Caco-2 (cell line): ENCODE results near the gene HSPB6. TPM values are rescaled to one million over a fixed set of nuclear protein-coding genes. Genes with fewer than 3 reads are reported as not detected.

ENCODE experiments used
- BruUV-seq: library from RNA; stranded (reverse); fragments of 400-500 nt; replicated peaks from 2 replicates; lab custom pipeline; 2021; lab: Mats Ljungman, UMichigan
- CTCF ChIA-PET: fragments of 300-600 bp; sonication (Branson Sonifier 250); formaldehyde crosslinking; loops from one replicate; lab custom pipeline; 2022; ENCODE audit warnings: antibody characterized with exemption; lab: Charles Lee
- POLR2A ChIA-PET: fragments of 300-600 bp; sonication (Branson Sonifier 250); formaldehyde crosslinking; loops from one replicate; lab custom pipeline; 2022; ENCODE audit warnings: antibody characterized with exemption; lab: Charles Lee
- DNase-seq, 2 experiments: peaks; one replicate each; pipeline versions ENCODE4 v3.0.0 to v3.0.0-alpha.2; 2020 to 2022
- H3K27me3 ChIP-seq: replicated peaks from 2 replicates; pipeline ENCODE4 v1.6.0; 2011; ENCODE audit warnings: low read length; ENCODE audit not compliant: control insufficient read depth, insufficient read depth
- H3K36me3 ChIP-seq: 2 replicates; pipeline ENCODE4 v1.5.1; 2011; ENCODE audit warnings: low read length; ENCODE audit not compliant: control insufficient read depth, insufficient read depth
- H3K4me1 ChIP-seq: fragments of 250-450 bp; sonication (Bioruptor Pico); 2 replicates; pipeline ENCODE4 v1.5.1; 2020; ENCODE audit warnings: mild to moderate bottlenecking
- H3K4me3 ChIP-seq: 2 replicates; pipeline ENCODE4 v1.5.1; 2011; ENCODE audit warnings: low read depth, mild to moderate bottlenecking, control low read depth, low read length
- H3K9me3 ChIP-seq: fragments of 250-450 bp; sonication (Bioruptor Pico); 2 replicates; pipeline ENCODE4 v1.5.1; 2020; ENCODE audit warnings: mild to moderate bottlenecking, moderate library complexity
- H3K27ac Mint-ChIP-seq: one replicate; pipeline ENCODE4 v1.8.0; 2022; ENCODE audit warnings: mixed read lengths; ENCODE audit not compliant: unreplicated experiment
- H3K27me3 Mint-ChIP-seq: one replicate; pipeline ENCODE4 v1.8.0; 2022; ENCODE audit warnings: mixed read lengths; ENCODE audit not compliant: insufficient read depth, unreplicated experiment
- H3K36me3 Mint-ChIP-seq: one replicate; pipeline ENCODE4 v1.8.0; 2022; ENCODE audit warnings: mild to moderate bottlenecking, mixed read lengths; ENCODE audit not compliant: insufficient read depth, unreplicated experiment
- H3K4me1 Mint-ChIP-seq: one replicate; pipeline ENCODE4 v1.8.0; 2022; ENCODE audit warnings: low read depth, mixed read lengths; ENCODE audit not compliant: unreplicated experiment
- H3K4me3 Mint-ChIP-seq: one replicate; pipeline ENCODE4 v1.8.0; 2022; ENCODE audit warnings: mild to moderate bottlenecking, moderate library complexity, mixed read lengths; ENCODE audit not compliant: unreplicated experiment
- H3K9me3 Mint-ChIP-seq: one replicate; pipeline ENCODE4 v1.8.0; 2022; ENCODE audit warnings: mixed read lengths; ENCODE audit not compliant: unreplicated experiment
- CTCF ChIP-seq, 2 experiments: fragments of 200-600 bp in 1 of 2; IDR thresholded peaks; 1 replicate in 1 of 2; 2 replicates in 1 of 2; pipeline versions ENCODE4 v1.5.1 to v1.8.0; 2011 to 2022; ENCODE audit warnings: antibody characterized with exemption in 1 of 2, control low read depth in 1 of 2, inconsistent platforms in 1 of 2, low read depth in 1 of 2, low read length in 1 of 2, mild to moderate bottlenecking in 1 of 2, moderate library complexity in 1 of 2; ENCODE audit not compliant: insufficient read depth in 1 of 2, severe bottlenecking in 1 of 2, unreplicated experiment in 1 of 2
- intact Hi-C: fragments of 100-400 bp; cut with micrococcal nuclease; formaldehyde crosslinking; loops from one replicate; pipeline ENCODE4 v1.10.0; 2022; ENCODE audit not compliant: unreplicated experiment
- total RNA-seq: library from RNA; stranded (reverse); gene quantifications from 2 replicates; pipeline ENCODE4 v1.2.3, GENCODE V29; 2022

HSPB6 gene
- total RNA-seq, 1 experiment from 2014 or later, result 0.48 TPM

DNA sequence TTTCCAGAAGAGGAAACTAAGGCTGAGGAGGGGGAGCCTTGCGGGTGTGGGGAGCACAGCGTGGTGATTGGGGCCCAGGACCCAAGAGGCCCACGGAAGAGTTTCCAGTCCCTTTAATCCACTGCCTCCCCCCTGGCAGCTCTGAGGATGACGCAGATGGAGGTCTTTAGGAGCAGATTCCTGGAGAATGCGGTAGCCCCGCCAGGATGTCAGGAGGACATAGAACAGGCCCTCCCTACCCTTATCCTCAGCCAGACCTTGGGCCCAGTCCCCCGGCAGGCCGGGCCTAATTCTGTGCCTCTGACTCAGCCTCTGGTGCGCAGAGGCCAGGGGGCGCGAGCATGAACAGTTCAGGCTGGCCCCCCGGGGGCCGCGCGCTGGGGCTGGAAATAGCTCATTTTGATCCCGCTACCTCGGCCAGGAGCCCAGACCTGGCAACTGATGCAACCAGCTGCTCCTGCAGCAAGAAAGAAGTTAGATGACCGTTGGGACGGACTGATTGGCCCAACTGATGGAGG is 461 bp upstream of the HSPB6 start:
- Mint-ChIP-seq H3K36me3 (peaks cover 35% of the 10 kb centered on the region), H3K4me3 (peak overlapping the region; percentile 88), H3K9me3 (no peaks in the 10 kb centered on the region), H3K27ac (peak overlapping the region; percentile 92), H3K27me3 (no peaks in the 10 kb centered on the region), H3K4me1 (peaks cover 6% of the 10 kb centered on the region)
- H3K4me1 ChIP-seq, result peaks cover 6% of the 10 kb centered on the region
- TF ChIP-seq CTCF (IDR thresholded peaks at IDR 0.05; ENCODE audit: insufficient read depth in 1 of 2, low read depth in 1 of 2, low read length in 1 of 2, severe bottlenecking in 1 of 2, unreplicated experiment in 1 of 2), result no peak
- H3K36me3 ChIP-seq, result no peaks in the 10 kb centered on the region; the same call in 1 of the 2 replicates
- DNase-seq, result peak; percentile 50 to 61
- H3K4me3 ChIP-seq, result peak overlapping the region; percentile 68
- TSS peak; percentile 81 for BruUV-seq
- CTCF ChIA-PET, result interaction anchor here (0.5 kb wide), 1 partner anchor 71 kb away, joined by 4 read pairs; no protein-coding TSS in a partner anchor
- POLR2A ChIA-PET, result interaction anchor here (0.7 to 1.0 kb wide), 3 partner anchors 9 to 49 kb away, joined by 3 to 14 read pairs (median 12); partner anchors contain the start of genes LIN37, PSENEN and U2AF1L4
- H3K9me3 ChIP-seq, result no peaks in the 10 kb centered on the region
- H3K27me3 ChIP-seq, result no peaks in the 10 kb centered on the region
- intact Hi-C loops, result loop anchor here (2.0 to 5.0 kb wide), 2 partner anchors 110 to 298 kb away; partner anchors contain the start of genes COX6B1, THAP8 and WDR62

- no peaks in the 10 kb centered on the region for H3K36me3 ChIP-seq
- Mint-ChIP-seq H3K9me3 (no peaks in the 10 kb centered on the region), H3K27ac (no peak overlapping the region), H3K27me3 (no peaks in the 10 kb centered on the region), H3K36me3 (peaks cover 25% of the 10 kb centered on the region), H3K4me3 (peak overlapping the region; percentile 64), H3K4me1 (peaks cover 6% of the 10 kb centered on the region)
- peaks cover 6% of the 10 kb centered on the region for H3K4me1 ChIP-seq
- no peak for TF ChIP-seq CTCF (IDR thresholded peaks at IDR 0.05; ENCODE audit: insufficient read depth in 1 of 2, low read depth in 1 of 2, low read length in 1 of 2, severe bottlenecking in 1 of 2, unreplicated experiment in 1 of 2)
- POLR2A ChIA-PET, result no interaction called here
- H3K9me3 ChIP-seq, result no peaks in the 10 kb centered on the region
- no peak for DNase-seq
- intact Hi-C loops, result loop anchor here (2.0 to 5.0 kb wide), 2 partner anchors 108 to 299 kb away; partner anchors contain the start of genes COX6B1, THAP8 and WDR62
- peak overlapping the region; percentile 27 for H3K4me3 ChIP-seq
- CTCF ChIA-PET, result no interaction called here
- BruUV-seq, result no TSS peak
- H3K27me3 ChIP-seq, result no peaks in the 10 kb centered on the region
Observed at GRCh38 chr19:35755550-35756376, 1.1 kb downstream of the HSPB6 start.

GRCh38 chr19:35755131-35755549 is 1.7 kb downstream of the HSPB6 start:
- H3K4me1 Mint-ChIP-seq, result peaks cover 6% of the 10 kb centered on the region
- peak overlapping the region; percentile 64 for H3K4me3 Mint-ChIP-seq
- Histone ChIP-seq H3K36me3 (no peaks in the 10 kb centered on the region), H3K9me3 (no peaks in the 10 kb centered on the region), H3K4me3 (peak overlapping the region; percentile 27), H3K4me1 (peaks cover 6% of the 10 kb centered on the region), H3K27me3 (no peaks in the 10 kb centered on the region)
- CTCF ChIA-PET, result no interaction called here
- no peaks in the 10 kb centered on the region for H3K9me3 Mint-ChIP-seq
- no peak for TF ChIP-seq CTCF (IDR thresholded peaks at IDR 0.05; ENCODE audit: insufficient read depth in 1 of 2, low read depth in 1 of 2, low read length in 1 of 2, severe bottlenecking in 1 of 2, unreplicated experiment in 1 of 2)
- no peaks in the 10 kb centered on the region for H3K27me3 Mint-ChIP-seq
- DNase-seq, result no peak
- intact Hi-C loops, result loop anchor here (5.0 kb wide), 1 partner anchor 108 kb away; the partner anchor contains the start of gene COX6B1
- POLR2A ChIA-PET, result no interaction called here
- no TSS peak for BruUV-seq
- no peak overlapping the region for H3K27ac Mint-ChIP-seq
- peaks cover 30% of the 10 kb centered on the region for H3K36me3 Mint-ChIP-seq
